HG03108 (cell line): ENCODE results near the gene TSBP1.
"Not testable (repeated sequence)": the region's sequence is repeated elsewhere in the genome, so short reads cannot be mapped to it uniquely, and the experiment has no call there.

Experiments
- ATAC-seq: cut with Tn5 transposase; IDR thresholded peaks from one replicate; pipeline ENCODE4 v1.9.1; 2021; ENCODE audit warnings: moderate library complexity; ENCODE audit not compliant: unreplicated experiment

Gene TSBP1

DNA sequence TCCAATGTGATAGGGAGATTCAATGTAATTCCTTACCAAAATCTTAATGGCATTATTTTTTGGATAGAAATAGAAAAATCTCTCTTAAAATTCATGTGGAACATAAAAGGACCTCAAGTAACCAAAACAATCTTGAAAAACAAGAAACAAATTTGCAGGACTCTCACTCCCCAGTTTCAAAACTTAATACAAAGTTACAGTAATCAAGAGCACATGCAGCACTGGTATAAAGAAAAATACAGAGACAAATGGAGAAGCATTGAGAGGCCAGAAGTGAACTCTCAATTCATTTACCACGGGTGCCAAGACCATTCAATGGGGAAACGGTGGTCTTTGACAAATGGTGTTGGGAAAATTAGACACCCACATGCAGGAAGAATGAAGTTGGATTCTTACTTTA lies 7.8 kb upstream of the TSBP1 start:
- no peak for ATAC-seq

DNA sequence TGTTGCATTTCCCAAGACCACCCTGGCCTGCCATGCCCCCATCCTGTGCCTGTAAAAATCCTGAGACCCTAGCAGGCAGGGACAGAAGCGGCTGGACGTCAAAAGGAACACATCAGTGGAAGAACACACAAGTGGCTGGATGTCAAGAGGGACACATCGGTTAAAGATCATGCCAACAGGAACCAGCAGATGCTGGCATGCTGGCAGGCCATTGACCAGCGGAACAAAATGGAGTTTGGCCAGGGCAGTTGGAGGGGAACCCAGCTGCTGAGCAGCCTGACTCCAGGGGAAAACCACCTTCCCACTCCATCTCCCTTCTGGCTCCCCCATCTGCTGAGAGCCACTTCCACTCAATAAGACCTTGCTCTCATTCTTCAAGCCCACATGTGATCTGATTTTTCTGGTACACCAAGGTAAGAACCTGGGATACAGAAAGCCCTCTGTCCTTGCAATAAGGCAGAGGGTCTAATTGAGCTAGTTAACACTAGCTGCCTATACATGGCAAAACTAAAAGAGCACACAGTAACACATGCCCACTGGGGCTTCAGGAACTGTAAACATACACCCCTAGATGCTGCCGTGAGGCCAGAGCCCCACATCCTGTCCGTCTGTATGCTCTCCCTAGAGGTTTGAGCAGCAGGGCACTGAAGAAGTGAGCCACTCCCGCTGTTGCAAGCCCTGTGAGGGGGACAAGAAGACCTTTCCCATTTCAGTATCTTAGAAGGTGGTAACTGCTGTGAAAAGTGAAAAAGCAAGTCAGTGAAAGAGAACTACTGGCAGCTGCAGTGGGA lies 4.2 kb upstream of the TSBP1 start:
- no peak for ATAC-seq

DNA sequence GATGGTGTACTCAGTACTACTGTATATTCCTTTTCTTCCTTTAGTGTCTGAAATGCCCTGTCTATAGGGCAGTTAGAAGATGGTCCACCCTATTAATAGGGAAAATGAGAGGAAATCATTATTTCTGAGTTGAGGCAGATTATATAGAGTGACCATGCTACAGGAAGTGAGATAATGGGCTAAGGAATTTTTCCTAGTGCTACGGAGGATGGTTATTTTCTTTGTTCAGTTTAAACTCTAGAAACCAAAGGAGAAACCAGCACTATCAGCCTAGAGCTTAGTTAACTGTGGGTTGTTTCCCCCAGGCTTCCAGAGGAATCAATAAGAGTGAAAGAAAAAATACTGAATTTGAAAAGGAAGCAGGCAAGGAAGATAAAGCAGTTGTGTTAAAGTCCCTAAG lies 474 bp downstream of the TSBP1 start:
- no peak for ATAC-seq

DNA sequence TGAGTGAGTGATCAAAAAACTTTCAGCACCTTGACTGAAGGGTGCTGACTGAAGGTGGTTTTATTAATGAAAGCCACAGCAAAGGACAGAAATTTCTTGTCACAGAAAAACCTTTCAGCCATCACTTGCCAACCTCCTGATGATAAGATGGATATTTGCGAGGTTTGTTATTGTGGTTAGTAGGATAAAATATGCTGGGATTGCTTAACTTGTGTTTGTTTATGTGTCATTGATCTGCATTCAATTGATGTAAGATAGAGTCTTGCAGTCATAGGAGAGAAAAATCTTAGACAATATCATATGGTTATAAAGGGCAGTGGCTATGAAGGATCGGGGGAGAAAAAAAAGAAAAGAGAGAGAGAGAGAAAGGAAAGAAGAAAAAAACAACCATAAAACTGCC lies 1.2 kb downstream of the TSBP1 start:
- ATAC-seq, result no peak

DNA sequence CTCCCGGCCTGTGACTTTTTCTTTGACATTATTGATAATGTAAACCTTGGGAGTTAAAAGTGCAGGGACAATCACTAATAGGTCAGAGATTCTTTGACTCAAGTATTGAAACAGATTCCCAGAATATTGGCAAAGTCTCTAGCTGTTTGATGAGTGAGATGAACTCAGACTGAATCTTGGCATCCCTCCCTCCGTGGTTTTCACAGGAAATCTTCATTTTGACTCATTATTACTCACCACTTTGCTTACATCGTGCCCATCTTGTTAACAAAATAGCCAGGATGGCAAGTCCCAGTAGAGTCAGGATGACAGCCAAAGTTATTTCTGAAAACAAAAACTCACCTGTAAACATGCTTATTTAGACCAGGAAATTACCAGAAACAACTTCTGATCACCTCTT lies 2.0 kb downstream of the TSBP1 start:
- no peak for ATAC-seq

DNA sequence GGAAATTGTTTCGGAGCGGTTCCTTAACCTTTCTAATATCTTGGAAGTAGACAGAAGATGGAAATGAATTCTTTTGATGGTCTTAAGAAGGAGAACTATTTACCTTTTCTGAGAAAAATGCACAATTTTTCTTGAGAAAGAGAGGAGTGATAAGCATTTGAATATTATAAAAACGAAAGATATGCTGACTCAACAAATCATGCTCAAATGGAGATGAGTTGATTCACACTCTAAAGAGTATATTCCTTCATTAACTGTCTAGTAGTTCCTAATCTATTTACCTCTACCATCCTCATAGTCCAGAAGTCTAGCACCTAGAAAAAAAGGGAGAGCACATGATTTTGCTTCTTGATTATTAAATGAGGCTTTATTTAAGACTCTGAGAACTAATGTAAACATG lies 4.1 kb downstream of the TSBP1 start:
- no peak for ATAC-seq

DNA sequence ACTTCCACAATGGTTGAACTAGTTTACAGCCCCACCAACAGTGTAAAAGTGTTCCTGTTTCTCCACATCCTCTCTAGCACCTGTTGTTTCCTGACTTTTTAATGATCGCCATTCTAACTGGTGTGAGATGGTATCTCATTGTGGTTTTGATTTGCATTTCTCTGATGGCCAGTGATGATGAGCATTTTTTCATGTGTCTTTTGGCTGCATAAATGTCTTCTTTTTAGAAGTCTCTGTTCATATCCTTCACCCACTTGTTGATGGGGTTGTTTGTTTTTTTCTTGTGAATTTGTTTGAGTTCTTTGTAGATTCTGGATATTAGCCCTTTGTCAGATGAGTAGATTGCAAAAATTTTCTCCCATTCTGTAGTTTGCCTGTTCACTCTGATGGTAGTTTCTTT lies 12.5 kb downstream of the TSBP1 start:
- not testable (repeated sequence) for ATAC-seq

DNA sequence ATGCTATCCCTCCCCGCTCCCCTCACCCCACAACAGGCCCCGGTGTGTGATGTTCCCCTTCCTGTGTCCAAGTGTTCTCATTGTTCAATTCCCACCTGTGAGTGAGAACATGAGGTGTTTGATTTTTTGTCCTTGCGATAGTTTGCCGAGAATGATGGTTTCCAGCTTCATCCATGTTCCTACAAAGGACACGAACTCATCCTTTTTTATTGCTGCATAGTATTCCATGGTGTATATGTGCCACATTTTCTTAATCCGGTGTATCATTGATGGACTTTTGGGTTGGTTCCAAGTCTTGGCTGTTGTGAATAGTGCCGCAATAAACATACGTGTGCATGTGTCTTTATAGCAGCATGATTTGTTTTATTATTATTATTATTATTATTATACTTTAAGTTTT lies 13.2 kb downstream of the TSBP1 start:
- not testable (repeated sequence) for ATAC-seq

DNA sequence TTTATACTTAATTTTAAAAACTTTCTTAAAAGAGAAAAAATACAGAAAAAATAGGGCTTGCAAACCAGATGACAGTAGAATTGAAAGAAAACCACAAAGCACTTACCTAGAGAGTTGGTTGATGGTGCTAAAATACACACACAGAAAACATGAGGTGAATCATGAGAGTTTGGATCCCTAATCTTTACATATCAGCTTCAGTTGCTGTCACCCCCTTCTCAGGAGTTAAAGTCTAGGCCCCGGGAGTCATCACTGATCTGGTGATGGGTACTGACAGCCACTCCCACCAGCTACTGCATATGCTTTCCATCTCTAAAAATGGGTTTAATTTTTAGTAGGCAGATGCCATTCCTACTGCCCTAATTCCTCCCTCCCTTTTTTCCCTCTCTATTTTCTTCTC lies 16.7 kb downstream of the TSBP1 start:
- ATAC-seq, result no peak

DNA sequence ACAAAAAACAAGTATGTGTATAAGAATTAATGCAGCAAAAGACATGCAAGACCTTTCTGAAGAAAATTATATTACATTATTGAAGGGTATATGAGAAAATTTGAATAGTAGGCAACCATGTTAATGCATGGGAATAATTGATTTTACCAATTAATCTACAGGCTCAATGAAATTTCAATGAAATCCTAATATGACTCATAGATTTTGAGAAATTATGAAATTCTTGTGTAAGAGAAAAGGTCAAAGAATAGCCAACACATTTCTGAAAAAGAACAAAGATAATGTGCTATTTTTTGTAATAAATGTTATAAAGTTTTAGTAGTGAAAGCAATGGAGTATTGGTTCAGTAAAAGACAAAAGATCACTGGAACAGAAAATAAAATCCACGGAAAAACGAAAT lies 18.4 kb downstream of the TSBP1 start:
- no peak for ATAC-seq

DNA sequence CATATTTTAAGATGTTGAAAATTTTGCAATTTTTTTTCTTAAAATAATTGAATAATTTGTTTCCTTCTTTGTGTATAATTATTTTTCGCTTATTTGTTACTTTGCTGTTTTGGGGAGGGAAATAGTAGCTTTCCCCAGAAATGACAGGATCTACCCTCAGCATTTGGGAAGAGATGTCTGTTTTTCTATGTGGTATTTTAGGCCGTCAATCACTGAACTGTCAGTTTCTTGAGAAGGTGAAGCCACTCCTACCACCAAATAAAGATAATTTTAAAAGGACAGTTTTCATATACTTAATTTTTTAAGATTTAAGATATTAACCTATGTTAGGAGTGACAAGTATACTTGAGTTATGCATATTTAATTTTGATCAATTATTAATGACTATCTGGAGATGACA lies 31.5 kb downstream of the TSBP1 start:
- ATAC-seq, result no peak

DNA sequence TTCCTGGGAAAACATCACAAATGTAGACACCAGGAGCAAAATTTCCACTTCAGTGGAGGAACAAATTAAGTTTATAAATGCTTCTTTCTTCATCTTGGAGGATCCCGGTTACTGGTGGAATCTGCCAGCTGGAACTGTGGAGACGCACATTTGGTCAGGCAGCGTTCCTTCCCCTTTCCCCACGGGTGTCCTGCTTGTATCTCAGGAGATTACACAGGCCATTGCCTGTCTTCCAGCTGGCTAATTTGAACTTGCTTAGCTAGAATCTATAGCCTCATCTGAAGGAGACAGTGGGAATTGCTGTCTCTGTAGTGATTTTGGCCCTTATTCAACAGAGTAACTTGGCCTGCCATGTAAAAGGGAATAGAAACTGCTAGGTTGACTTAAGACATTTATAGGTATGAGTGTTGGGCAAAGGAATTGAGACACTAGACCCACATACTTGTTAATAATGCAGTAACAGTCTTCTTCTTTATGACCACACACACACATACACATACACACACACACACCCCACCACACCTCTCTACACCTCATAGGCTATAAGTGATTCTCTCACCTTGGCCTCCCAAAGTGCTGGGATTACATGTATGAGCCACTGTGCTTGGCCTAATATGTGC lies 34.4 kb downstream of the TSBP1 start:
- ATAC-seq, result no peak

DNA sequence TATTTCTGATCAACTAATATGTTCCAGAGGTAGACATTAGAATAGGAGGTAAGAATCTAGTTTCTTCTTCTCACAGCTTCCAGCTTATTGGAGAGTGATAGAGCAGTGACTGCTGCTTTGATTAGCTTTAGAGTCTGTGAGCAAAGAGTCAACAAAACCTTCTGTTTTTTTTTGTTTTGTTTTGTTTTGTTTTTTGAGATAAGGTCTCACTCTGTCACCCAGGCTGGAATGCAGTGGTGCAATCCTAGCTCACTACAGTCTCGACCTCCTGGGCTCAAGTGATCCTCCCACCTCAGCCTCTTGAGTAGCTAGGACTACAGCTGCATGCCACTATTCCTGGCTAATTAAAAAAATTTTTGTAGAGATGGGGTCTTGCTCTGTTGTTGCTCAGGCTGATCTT lies 39.3 kb downstream of the TSBP1 start:
- no peak for ATAC-seq

DNA sequence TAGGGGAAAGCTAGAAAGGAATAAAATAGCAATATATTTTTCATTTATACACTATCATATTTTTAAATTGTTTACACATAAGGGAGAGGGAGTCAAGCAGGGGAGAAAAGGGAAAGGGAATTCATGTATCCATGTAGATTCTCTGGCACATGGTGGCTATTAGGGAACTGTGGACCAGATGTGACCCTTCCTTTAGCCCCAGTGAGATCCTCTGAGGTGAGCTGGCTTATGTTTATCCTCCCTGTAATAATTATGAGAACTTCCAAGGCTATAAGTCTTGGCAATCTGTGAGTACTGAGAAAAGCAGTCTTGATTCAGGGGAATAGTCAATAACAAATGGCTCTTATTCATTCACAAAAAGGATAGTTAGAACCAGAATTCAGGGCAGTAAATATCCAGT lies 42.6 kb downstream of the TSBP1 start:
- no peak for ATAC-seq

DNA sequence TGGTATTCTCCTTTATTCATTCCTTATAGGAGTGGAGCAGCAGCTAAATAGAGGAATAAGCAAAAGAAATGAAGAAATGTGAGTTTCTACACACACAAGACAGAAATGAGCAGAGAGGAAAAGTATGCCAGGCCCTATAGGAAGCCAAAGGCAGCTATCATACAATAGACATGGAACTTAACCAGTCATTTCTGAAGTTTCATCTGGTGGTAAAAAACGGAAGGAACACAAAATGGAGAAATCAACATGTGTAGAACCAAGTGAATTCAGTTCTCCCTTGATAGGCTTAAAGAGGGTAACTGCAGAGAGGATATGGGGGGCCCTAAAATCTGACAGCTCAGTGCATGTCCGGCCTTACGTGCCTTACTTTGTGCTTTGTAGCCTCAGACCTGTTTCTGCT lies 44.6 kb downstream of the TSBP1 start:
- no peak for ATAC-seq

DNA sequence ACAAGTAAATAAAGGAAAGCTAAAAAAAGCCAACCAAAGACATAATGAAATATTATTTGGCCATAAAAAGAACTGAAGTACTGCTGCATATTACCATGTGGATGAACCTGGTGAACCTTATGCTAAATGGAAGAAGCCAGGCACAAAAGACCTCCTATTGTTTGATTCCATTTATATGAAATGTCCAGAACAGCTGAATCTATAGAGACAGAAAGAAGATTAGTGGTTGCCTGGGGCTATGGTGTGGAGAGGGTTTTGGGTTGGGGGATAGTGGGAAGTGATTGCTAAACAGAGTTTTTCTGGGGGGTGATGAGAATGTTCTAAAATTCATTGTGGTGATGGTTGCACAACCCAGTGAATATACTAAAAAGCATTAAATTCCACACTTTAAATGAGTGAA lies 53.2 kb downstream of the TSBP1 start:
- ATAC-seq, result no peak

DNA sequence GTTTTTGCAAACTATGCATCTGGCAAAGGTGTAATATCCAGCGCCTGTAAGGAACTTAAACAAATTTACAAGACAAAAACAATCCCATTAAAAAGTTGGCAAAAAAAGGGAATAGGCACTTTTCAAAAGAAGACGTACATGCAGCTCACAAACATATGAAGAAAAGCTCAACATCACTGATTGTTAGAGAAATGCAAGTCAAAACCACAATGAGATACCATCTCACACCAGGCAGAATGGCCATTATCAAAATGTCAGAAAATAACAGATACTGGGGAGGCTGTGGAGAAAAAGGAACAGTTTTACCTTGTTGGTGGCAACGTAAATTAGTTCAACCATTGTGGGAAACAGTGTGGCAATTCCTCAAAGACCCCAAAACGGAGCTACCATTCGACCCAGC lies 54.2 kb downstream of the TSBP1 start:
- no peak for ATAC-seq

DNA sequence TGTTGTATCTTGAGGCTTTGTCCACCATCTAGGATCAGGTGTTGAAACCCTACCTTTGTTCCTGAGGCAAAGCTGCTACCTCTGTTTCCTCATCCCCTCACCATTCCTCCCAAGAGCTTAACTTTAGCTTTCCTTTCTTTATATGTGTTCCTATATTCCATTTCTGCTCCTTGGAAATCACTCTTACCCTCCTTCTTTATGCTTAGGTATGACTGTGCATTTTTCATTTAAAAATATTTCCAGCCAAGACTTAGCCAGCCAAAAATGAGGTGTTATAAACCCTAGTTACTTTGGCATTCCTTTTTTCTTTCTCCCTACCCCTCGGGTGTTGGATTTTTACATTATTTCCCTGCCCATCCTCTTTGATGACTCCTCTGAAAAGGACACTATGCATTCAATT lies 57.7 kb downstream of the TSBP1 start:
- ATAC-seq, result no peak

DNA sequence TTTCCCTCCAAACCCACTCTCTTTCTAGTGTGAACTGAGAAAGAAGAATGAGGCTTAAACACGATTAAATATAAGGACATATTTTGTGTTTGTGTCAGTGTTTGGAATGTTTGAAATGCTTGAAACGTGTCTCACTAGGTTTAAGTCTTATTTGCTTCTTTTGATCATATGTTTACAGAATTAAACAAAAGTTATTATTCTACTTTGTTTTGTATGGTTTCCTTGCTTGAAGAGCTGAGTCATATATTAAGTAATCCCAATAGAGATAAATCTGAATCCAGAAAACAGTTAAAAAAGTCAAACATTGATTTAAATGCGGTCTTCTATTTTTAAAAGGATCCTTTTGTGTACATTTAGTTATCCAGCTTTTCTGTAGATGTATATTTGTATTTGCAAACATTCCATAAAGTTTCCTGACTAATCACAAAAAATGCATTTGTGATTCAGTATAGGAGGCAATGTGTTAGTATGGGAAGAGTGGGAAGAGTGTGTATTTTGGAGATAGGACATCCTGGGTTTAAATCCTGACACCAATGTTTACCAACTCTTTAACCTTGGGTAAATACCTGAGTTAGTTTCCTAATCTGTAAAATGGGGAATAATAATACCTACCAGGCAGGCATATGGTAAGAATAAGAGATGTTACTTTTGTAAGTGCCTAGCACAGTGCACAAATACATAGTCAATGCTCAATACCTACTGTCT lies 72.9 kb downstream of the TSBP1 start:
- no peak for ATAC-seq

DNA sequence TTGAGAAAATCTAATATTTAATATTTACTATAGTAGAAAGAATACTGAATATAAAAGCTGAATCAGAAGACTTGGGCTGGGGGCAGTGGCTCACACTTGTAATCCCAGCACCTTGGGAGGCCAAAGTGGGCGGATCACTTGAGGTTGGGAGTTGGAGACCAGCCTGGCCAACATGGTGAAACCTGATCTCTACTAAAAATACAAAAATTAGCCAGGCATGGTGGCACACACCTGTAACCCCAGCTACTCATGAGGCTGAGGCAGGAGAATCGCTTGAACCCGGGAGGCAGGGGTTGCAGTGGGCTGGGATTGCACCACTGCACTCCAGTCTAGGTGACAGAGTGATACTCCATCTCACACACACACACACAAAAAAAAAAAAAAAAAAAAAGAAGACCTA lies 76.7 kb downstream of the TSBP1 start:
- ATAC-seq, result not testable (repeated sequence)

DNA sequence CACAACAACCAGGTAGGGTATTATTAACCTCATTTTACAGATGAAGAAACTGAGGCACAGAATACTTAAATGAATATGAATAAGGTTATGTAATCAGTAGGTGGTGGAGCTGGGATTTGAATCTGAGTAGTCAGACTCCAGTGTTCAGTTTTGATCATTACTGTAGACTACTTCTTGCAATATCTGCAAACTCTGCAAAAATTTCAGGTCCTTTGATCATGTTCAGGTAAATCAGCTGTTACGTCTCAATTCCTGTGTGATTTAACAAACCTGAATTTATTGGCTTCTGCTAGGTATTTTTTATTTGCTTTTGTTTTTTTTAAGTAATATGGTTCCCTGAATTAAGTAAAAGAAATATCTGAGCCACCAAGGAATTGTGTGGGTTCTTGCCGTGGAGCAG lies 77.1 kb downstream of the TSBP1 start:
- no peak for ATAC-seq

DNA sequence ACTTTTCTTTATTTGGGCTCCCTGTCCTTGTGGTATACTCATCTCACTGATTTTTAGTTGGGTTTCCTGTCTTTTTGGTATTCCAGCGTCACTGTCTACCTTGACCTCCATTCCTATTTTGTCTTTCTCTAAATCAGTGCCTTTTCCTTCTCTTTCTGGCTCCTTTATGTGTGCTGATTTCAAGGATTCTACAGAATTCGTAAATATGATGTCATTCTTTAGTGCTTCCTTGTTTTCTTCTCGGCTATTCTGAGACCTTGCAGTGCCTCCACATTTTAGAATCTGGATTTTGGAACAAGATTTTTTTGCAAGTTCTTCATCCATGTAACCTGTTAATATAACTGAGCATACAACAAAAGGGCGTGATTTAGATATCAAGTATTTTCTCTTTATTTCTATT lies 78.0 kb downstream of the TSBP1 start:
- no peak for ATAC-seq
